ENCODE measurements around the gene TBC1D8B.

GRCh38 chrX:106783716-106784115 lies 18.8 kb upstream of the TBC1D8B start:
- no peak for TF ChIP-seq CTCF (IDR thresholded peaks at IDR 0.05)
- TF ChIP-seq POLR2A (IDR thresholded peaks at IDR 0.05) = no peak

All from lower leg skin (tissue), 3 donors.